DOHH2 (cell line): Measurements from ENCODE around the gene ADAMTS2.

Source experiments
- H3F3A ChIP-seq: fragments of 200-600 bp; sonication (generic), shearing (Covaris generic); 2 replicates; pipeline ENCODE4 v1.6.0; 2016; ENCODE audit warnings: antibody characterized with exemption, mild to moderate bottlenecking; ENCODE audit not compliant: control insufficient read depth, insufficient read depth
- H3K27ac ChIP-seq: fragments of 200-600 bp; sonication (generic); 2 replicates; pipeline ENCODE4 v1.5.1; 2014; ENCODE audit warnings: low read depth, mild to moderate bottlenecking, low read length, moderate library complexity
- H3K27me3 ChIP-seq: fragments of 200-600 bp; sonication (generic); 2 replicates; pipeline ENCODE4 v1.6.1; 2014; ENCODE audit warnings: mild to moderate bottlenecking, low read length, mixed read lengths; ENCODE audit not compliant: control insufficient read depth
- H3K36me3 ChIP-seq: fragments of 200-600 bp; sonication (generic); 2 replicates; pipeline ENCODE4 v1.6.1; 2014; ENCODE audit warnings: mild to moderate bottlenecking, low read length, moderate library complexity, mixed read lengths; ENCODE audit not compliant: control insufficient read depth
- H3K4me1 ChIP-seq: fragments of 200-600 bp; sonication (generic); 2 replicates; pipeline ENCODE4 v1.6.1; 2014; ENCODE audit warnings: mild to moderate bottlenecking, low read length, mixed read lengths; ENCODE audit not compliant: control insufficient read depth
- H3K4me2 ChIP-seq: fragments of 200-600 bp; sonication (generic); 2 replicates; pipeline ENCODE4 v1.6.0; 2014; ENCODE audit warnings: mild to moderate bottlenecking, low read length, moderate library complexity
- H3K4me3 ChIP-seq: fragments of 200-600 bp; sonication (generic); 2 replicates; pipeline ENCODE4 v1.5.1; 2014; ENCODE audit warnings: mild to moderate bottlenecking, low read length, mixed read lengths
- H3K79me2 ChIP-seq: fragments of 200-600 bp; sonication (generic); 2 replicates; pipeline ENCODE4 v1.6.1; 2014; ENCODE audit warnings: mild to moderate bottlenecking, low read length, mixed read lengths; ENCODE audit not compliant: control insufficient read depth
- H3K9me2 ChIP-seq: fragments of 200-600 bp; sonication (generic); replicated peaks from 2 replicates; pipeline ENCODE4 v1.6.1; 2014; ENCODE audit warnings: mild to moderate bottlenecking, low read length, mixed read lengths; ENCODE audit not compliant: control insufficient read depth
- H3K9me3 ChIP-seq: fragments of 200-600 bp; sonication (generic); 2 replicates; pipeline ENCODE4 v1.6.1; 2014; ENCODE audit warnings: antibody characterized with exemption, low read length, mixed read lengths; ENCODE audit not compliant: control insufficient read depth, insufficient read depth
- H4K20me1 ChIP-seq: fragments of 200-600 bp; sonication (generic); 2 replicates; pipeline ENCODE4 v1.6.0; 2014; ENCODE audit warnings: low read depth, mild to moderate bottlenecking, antibody characterized with exemption, low read length, moderate library complexity; ENCODE audit not compliant: control insufficient read depth, insufficient read depth
- CTCF ChIP-seq: fragments of 200-600 bp; sonication (generic); IDR thresholded peaks from one replicate; pipeline ENCODE4 v1.5.1; 2014; ENCODE audit warnings: antibody characterized with exemption, mild to moderate bottlenecking, low read depth, low read length; ENCODE audit not compliant: poor library complexity, severe bottlenecking
- EZH2phosphoT487 ChIP-seq: fragments of 200-600 bp; sonication (generic); IDR thresholded peaks from 2 replicates; pipeline ENCODE4 v1.6.1; 2017; ENCODE audit warnings: borderline replicate concordance, mild to moderate bottlenecking, antibody characterized with exemption, low read length, moderate library complexity, mixed read lengths

The ADAMTS2 gene

DNA sequence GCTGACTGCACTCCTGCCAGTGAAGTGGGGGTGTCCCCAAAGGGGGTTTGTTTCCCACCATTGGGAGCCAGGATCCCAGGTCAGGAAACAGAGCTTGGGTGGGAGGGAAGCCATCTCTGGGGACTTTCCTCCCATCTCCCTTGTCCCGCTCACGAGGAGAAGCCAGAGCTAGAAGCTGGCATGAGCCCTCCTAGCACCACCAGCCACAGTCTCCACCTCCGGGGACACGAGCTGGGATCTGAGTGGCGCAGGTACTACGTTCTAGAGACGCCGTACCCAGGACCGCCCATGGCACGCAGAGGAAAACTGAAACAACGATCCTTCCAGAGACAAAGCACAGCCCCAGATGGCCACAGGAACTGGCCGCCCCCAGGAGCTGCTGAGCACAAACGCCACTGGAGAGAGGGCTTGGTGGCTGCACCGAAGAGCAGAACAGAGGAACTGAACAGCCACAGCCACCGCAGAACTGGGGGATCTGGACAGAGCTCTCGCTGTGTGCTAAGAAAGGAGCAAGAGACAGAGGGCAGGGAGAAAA, 29.8 kb downstream of the ADAMTS2 start:
- H3K4me2 ChIP-seq: no peak overlapping the region
- H3K9me3 ChIP-seq: no peaks in the 10 kb centered on the region
- no peaks in the 10 kb centered on the region for H3F3A ChIP-seq
- no peaks in the 10 kb centered on the region for H3K36me3 ChIP-seq
- H3K27ac ChIP-seq: no peak overlapping the region
- TF ChIP-seq EZH2phosphoT487 (no peak), CTCF (no peak)
- H3K27me3 ChIP-seq: no peaks in the 10 kb centered on the region
- H3K4me1 ChIP-seq: no peaks in the 10 kb centered on the region
- H3K9me2 ChIP-seq: no peaks in the 10 kb centered on the region
- H3K79me2 ChIP-seq: no peaks in the 10 kb centered on the region
- H4K20me1 ChIP-seq: no peaks in the 10 kb centered on the region
- no peak overlapping the region for H3K4me3 ChIP-seq

GRCh38 chr5:179314606-179315355, 30.5 kb downstream of the ADAMTS2 start:
- Histone ChIP-seq H3K4me2 (no peak overlapping the region), H3K27me3 (no peaks in the 10 kb centered on the region), H3K9me2 (no peaks in the 10 kb centered on the region), H3K4me3 (no peak overlapping the region), H3K4me1 (no peaks in the 10 kb centered on the region), H3K27ac (no peak overlapping the region), H3F3A (no peaks in the 10 kb centered on the region), H3K9me3 (no peaks in the 10 kb centered on the region), H3K79me2 (no peaks in the 10 kb centered on the region), H4K20me1 (no peaks in the 10 kb centered on the region), H3K36me3 (no peaks in the 10 kb centered on the region)
- TF ChIP-seq CTCF (no peak), EZH2phosphoT487 (no peak)

GRCh38 chr5:179313849-179314521, 31.3 kb downstream of the ADAMTS2 start:
- H3K9me3 ChIP-seq: no peaks in the 10 kb centered on the region
- H3K27ac ChIP-seq: no peak overlapping the region
- no peaks in the 10 kb centered on the region for H3K27me3 ChIP-seq
- H3F3A ChIP-seq: no peaks in the 10 kb centered on the region
- H3K4me1 ChIP-seq: no peaks in the 10 kb centered on the region
- no peak overlapping the region for H3K4me2 ChIP-seq
- H3K79me2 ChIP-seq: no peaks in the 10 kb centered on the region
- H3K9me2 ChIP-seq: no peaks in the 10 kb centered on the region
- H3K4me3 ChIP-seq: no peak overlapping the region
- TF ChIP-seq EZH2phosphoT487 (no peak), CTCF (no peak)
- no peaks in the 10 kb centered on the region for H3K36me3 ChIP-seq
- no peaks in the 10 kb centered on the region for H4K20me1 ChIP-seq
